Glutamatergic neuron (in vitro differentiated cells): ENCODE results near the gene CHMP6. TPM values are rescaled to one million over a fixed set of nuclear protein-coding genes. Genes with fewer than 3 reads are reported as not detected.

Source experiments
- DNase-seq: peaks from one replicate; pipeline ENCODE4 v3.0.0; 2022
- H3K27ac Mint-ChIP-seq: one replicate; pipeline ENCODE4 v1.8.0; 2020; ENCODE audit warnings: mild to moderate bottlenecking, mixed read lengths, inconsistent platforms; ENCODE audit not compliant: unreplicated experiment
- H3K27me3 Mint-ChIP-seq: one replicate; pipeline ENCODE4 v1.8.0; 2020; ENCODE audit warnings: mild to moderate bottlenecking, moderate library complexity, mixed read lengths, inconsistent platforms; ENCODE audit not compliant: unreplicated experiment
- H3K36me3 Mint-ChIP-seq: one replicate; pipeline ENCODE4 v1.8.0; 2020; ENCODE audit warnings: mild to moderate bottlenecking, mixed read lengths, inconsistent platforms; ENCODE audit not compliant: unreplicated experiment
- H3K4me1 Mint-ChIP-seq: one replicate; pipeline ENCODE4 v1.8.0; 2020; ENCODE audit warnings: mild to moderate bottlenecking, low read depth, mixed read lengths, inconsistent platforms; ENCODE audit not compliant: unreplicated experiment
- H3K4me3 Mint-ChIP-seq: one replicate; pipeline ENCODE4 v1.8.0; 2020; ENCODE audit warnings: mild to moderate bottlenecking, mixed read lengths, inconsistent platforms; ENCODE audit not compliant: unreplicated experiment
- H3K9me3 Mint-ChIP-seq: one replicate; pipeline ENCODE4 v1.8.0; 2020; ENCODE audit warnings: mild to moderate bottlenecking, moderate library complexity, mixed read lengths, inconsistent platforms; ENCODE audit not compliant: unreplicated experiment
- total RNA-seq: library from RNA; stranded (reverse); fragmentation: NEBNext Ultra II Directional; extraction: Animal tissue kit (Norgen Biotek cat#: 25700); gene quantifications from one replicate; pipeline ENCODE4 v1.2.1, GENCODE V29; 2021; ENCODE audit not compliant: unreplicated experiment
- TF ChIP-seq, protein P1 (sequence below): fragments of 200-600 bp; sonication (generic); IDR thresholded peaks from one replicate; pipeline ENCODE4 v1.5.0; 2021; ENCODE audit not compliant: partially characterized antibody, unreplicated experiment

CHMP6 gene
- total RNA-seq, 1 donor from 2014 or later, result 24.3 TPM

DNA sequence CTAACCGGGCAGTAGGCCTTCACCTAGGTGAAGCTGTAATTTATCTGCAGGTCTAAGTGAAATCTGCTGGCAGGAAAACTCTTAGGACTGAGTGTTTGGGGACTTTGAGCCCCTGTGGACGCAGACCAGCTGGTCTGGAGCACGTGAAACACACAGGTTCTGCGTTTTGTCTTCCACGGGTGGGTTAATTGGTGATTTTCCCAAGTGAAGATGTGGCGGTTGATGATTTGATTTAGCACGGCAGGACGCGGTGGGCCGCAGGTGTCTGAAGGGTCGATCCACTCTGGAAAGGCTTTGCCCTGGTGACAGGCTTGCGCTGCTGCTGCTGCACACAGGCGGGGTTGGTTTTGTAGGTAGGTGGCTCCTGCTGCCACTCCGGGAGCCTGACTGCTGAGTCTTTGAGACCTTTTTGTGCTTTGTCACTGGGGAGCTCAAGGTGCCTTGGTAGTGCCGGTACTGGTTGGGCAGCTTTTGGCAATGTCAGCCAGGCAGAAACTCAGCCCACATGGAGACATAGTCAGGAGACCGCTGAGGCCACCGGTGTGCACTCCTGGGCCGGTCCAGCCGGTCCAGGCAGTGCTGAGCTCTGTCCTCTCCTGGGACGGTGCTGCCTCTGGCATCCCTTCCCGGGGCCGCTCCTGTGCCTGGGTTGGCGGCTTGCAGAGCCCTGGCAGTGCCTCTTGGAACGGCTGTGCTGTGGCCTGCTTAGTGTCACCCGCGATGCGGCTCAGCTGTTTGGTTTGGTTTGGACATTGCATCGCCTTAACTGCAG is 45.6 kb downstream of the CHMP6 start:
- peaks cover 37% of the 10 kb centered on the region for H3K4me1 Mint-ChIP-seq
- peak overlapping the region; percentile 88 for H3K27ac Mint-ChIP-seq
- TF ChIP-seq, protein P1, sequence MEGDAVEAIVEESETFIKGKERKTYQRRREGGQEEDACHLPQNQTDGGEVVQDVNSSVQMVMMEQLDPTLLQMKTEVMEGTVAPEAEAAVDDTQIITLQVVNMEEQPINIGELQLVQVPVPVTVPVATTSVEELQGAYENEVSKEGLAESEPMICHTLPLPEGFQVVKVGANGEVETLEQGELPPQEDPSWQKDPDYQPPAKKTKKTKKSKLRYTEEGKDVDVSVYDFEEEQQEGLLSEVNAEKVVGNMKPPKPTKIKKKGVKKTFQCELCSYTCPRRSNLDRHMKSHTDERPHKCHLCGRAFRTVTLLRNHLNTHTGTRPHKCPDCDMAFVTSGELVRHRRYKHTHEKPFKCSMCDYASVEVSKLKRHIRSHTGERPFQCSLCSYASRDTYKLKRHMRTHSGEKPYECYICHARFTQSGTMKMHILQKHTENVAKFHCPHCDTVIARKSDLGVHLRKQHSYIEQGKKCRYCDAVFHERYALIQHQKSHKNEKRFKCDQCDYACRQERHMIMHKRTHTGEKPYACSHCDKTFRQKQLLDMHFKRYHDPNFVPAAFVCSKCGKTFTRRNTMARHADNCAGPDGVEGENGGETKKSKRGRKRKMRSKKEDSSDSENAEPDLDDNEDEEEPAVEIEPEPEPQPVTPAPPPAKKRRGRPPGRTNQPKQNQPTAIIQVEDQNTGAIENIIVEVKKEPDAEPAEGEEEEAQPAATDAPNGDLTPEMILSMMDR, result no peak
- no peaks in the 10 kb centered on the region for H3K36me3 Mint-ChIP-seq
- H3K27me3 Mint-ChIP-seq, result peaks cover 22% of the 10 kb centered on the region
- no peak for DNase-seq
- peaks cover 23% of the 10 kb centered on the region for H3K9me3 Mint-ChIP-seq
- peak overlapping the region; percentile 93 for H3K4me3 Mint-ChIP-seq

- TF ChIP-seq, protein P1, result no peak
- H3K9me3 Mint-ChIP-seq, result peaks cover 23% of the 10 kb centered on the region
- peak overlapping the region; percentile 93 for H3K4me3 Mint-ChIP-seq
- H3K27me3 Mint-ChIP-seq, result peaks cover 23% of the 10 kb centered on the region
- DNase-seq, result no peak
- H3K4me1 Mint-ChIP-seq, result peaks cover 36% of the 10 kb centered on the region
- H3K27ac Mint-ChIP-seq, result peak overlapping the region; percentile 73
- no peaks in the 10 kb centered on the region for H3K36me3 Mint-ChIP-seq
These were observed 46.4 kb downstream of the CHMP6 start for GRCh38 chr17:81037798-81038733.

GRCh38 chr17:81039096-81039495 is 47.5 kb downstream of the CHMP6 start:
- H3K4me1 Mint-ChIP-seq, result peaks cover 31% of the 10 kb centered on the region
- H3K27me3 Mint-ChIP-seq, result peaks cover 16% of the 10 kb centered on the region
- H3K9me3 Mint-ChIP-seq, result peaks cover 19% of the 10 kb centered on the region
- H3K36me3 Mint-ChIP-seq, result no peaks in the 10 kb centered on the region
- H3K4me3 Mint-ChIP-seq, result peak overlapping the region; percentile 93
- TF ChIP-seq, protein P1, result no peak
- no peak for DNase-seq
- H3K27ac Mint-ChIP-seq, result peak overlapping the region; percentile 75

GRCh38 chr17:81039854-81040758 is 48.5 kb downstream of the CHMP6 start:
- peaks cover 17% of the 10 kb centered on the region for H3K27me3 Mint-ChIP-seq
- H3K36me3 Mint-ChIP-seq, result no peaks in the 10 kb centered on the region
- no peak overlapping the region for H3K27ac Mint-ChIP-seq
- TF ChIP-seq, protein P1, result no peak
- H3K4me3 Mint-ChIP-seq, result peak overlapping the region; percentile 93
- H3K4me1 Mint-ChIP-seq, result peaks cover 39% of the 10 kb centered on the region
- DNase-seq, result no peak
- H3K9me3 Mint-ChIP-seq, result peaks cover 17% of the 10 kb centered on the region
